PFSK-1 (cell line): ENCODE data around the gene TMEM171.

Experiments
- FOXP2 ChIP-seq: optimal IDR thresholded peaks from 2 replicates; pipeline ENCODE3; 2011; ENCODE audit warnings: borderline replicate concordance, control low read depth, inconsistent platforms; ENCODE audit not compliant: insufficient read depth; ENCODE audit errors: extremely low read length, extremely low read depth
- POLR2AphosphoS5 ChIP-seq: IDR thresholded peaks from 2 replicates; pipeline ENCODE4 v1.6.1; 2012; ENCODE audit warnings: low read depth, mild to moderate bottlenecking, control low read depth, low read length, moderate library complexity
- SIN3A ChIP-seq: IDR thresholded peaks from 2 replicates; pipeline ENCODE4 v1.6.1; 2012; ENCODE audit warnings: mild to moderate bottlenecking, low read length, moderate library complexity, borderline replicate concordance; ENCODE audit not compliant: insufficient read depth
- TAF1 ChIP-seq: IDR thresholded peaks from 2 replicates; pipeline ENCODE4 v1.6.1; 2012; ENCODE audit warnings: low read length, control low read depth, borderline replicate concordance; ENCODE audit not compliant: insufficient read depth
- TF ChIP-seq, protein P1 (sequence below), 2 experiments: IDR thresholded peaks; 2 replicates each; pipeline versions ENCODE4 v1.6.1 to v1.8.0; 2011 to 2012; ENCODE audit warnings: low read depth in 2 of 2, low read length in 2 of 2, control low read depth in 1 of 2, inconsistent platforms in 1 of 2, mild to moderate bottlenecking in 1 of 2, moderate library complexity in 1 of 2; ENCODE audit not compliant: insufficient read depth in 1 of 2

The TMEM171 gene

DNA sequence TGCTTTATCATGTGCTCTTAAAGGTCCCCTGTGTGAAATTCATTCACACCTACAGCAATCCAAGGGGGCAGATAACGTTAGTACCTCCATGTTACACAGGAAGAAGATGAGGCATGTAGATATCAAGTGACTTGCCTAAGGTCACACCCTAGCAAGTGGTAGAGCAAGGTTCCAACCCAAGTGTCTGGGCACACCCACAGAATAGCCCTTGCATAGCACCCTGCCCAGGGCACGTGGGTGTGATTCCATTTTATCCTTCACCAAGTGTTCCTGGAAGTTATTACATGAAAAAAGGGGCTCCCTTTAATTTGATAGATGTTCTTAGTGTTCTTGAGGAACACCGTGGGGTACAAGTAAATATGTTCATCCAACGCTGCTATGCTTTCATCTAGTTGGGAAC is 4.9 kb downstream of the TMEM171 start:
- TF ChIP-seq POLR2AphosphoS5 (no peak), SIN3A (no peak), TAF1 (no peak), FOXP2 (no peak)
- TF ChIP-seq, protein P1, sequence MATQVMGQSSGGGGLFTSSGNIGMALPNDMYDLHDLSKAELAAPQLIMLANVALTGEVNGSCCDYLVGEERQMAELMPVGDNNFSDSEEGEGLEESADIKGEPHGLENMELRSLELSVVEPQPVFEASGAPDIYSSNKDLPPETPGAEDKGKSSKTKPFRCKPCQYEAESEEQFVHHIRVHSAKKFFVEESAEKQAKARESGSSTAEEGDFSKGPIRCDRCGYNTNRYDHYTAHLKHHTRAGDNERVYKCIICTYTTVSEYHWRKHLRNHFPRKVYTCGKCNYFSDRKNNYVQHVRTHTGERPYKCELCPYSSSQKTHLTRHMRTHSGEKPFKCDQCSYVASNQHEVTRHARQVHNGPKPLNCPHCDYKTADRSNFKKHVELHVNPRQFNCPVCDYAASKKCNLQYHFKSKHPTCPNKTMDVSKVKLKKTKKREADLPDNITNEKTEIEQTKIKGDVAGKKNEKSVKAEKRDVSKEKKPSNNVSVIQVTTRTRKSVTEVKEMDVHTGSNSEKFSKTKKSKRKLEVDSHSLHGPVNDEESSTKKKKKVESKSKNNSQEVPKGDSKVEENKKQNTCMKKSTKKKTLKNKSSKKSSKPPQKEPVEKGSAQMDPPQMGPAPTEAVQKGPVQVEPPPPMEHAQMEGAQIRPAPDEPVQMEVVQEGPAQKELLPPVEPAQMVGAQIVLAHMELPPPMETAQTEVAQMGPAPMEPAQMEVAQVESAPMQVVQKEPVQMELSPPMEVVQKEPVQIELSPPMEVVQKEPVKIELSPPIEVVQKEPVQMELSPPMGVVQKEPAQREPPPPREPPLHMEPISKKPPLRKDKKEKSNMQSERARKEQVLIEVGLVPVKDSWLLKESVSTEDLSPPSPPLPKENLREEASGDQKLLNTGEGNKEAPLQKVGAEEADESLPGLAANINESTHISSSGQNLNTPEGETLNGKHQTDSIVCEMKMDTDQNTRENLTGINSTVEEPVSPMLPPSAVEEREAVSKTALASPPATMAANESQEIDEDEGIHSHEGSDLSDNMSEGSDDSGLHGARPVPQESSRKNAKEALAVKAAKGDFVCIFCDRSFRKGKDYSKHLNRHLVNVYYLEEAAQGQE (IDR thresholded peaks at IDR 0.05; ENCODE audit: insufficient read depth in 1 of 2, low read depth in 2 of 2, low read length in 2 of 2), result no peak

DNA sequence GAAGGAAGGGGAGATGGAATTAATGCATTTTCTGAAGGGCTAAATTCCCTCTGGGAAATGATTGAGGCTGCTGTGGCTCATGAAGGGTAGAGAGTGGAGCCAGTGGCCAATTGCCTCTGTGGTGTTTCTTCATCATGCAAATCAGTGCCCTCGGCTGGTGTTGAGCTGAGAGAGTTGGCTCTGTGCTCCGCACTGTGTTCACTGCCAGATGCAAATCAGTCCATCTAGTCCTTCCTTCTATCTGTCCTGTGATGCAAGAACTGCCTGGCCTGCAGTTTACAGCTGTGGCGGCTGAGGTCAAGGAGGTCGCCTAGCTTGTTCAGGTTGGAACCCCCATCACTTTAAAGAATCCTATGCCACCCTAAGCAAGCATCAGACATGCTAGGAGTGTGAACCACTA is 6.0 kb downstream of the TMEM171 start:
- no peak for TF ChIP-seq TAF1
- TF ChIP-seq, protein P1 (IDR thresholded peaks at IDR 0.05; ENCODE audit: insufficient read depth in 1 of 2, low read depth in 2 of 2, low read length in 2 of 2), result no peak
- TF ChIP-seq SIN3A, result no peak
- no peak for TF ChIP-seq FOXP2
- TF ChIP-seq POLR2AphosphoS5, result no peak

DNA sequence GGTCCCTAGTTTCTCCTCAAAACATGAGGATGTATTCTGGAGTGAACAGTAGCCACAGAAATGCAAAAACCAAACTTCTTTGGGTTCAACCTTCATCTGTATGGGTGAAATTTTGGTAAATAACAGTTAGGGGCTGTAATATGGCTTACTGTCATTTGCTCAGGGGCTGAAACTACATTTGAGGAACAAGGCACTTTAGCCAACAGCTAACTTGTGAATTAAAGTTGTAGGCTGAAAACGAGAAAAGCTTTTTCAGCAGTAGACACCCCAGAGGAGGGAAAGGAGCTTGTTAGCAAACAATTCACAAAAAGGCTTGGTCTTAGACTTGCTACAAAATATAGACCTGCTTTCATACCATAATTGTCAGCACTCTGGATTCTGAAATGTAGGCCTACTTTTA is 6.6 kb downstream of the TMEM171 start:
- TF ChIP-seq, protein P1 (IDR thresholded peaks at IDR 0.05; ENCODE audit: insufficient read depth in 1 of 2, low read depth in 2 of 2, low read length in 2 of 2), result no peak
- TF ChIP-seq TAF1 (no peak), POLR2AphosphoS5 (no peak), SIN3A (no peak), FOXP2 (no peak)

DNA sequence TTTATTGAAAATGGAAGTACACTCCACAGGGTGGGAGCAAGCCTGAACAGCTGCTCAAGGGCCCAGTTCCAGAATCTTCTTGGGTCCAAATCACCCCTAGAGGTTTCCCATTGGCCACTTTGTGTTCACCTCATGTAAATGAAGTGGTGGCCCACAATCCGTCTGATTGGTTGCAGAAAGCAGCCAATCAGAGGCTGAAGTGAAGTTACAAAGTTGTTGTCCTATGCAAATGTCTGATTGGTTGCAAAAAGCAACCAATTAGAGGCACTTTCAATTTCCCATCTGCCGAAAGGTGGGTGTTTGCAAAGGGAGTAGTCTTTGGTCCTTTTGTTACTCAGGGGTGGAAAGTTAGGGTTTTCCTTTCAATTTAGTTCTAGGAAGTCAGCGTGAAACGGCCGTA is 8.8 kb downstream of the TMEM171 start:
- TF ChIP-seq SIN3A, result no peak
- TF ChIP-seq, protein P1 (IDR thresholded peaks at IDR 0.05; ENCODE audit: insufficient read depth in 1 of 2, low read depth in 2 of 2, low read length in 2 of 2), result no peak
- TF ChIP-seq TAF1, result no peak
- no peak for TF ChIP-seq POLR2AphosphoS5
- TF ChIP-seq FOXP2, result no peak

DNA sequence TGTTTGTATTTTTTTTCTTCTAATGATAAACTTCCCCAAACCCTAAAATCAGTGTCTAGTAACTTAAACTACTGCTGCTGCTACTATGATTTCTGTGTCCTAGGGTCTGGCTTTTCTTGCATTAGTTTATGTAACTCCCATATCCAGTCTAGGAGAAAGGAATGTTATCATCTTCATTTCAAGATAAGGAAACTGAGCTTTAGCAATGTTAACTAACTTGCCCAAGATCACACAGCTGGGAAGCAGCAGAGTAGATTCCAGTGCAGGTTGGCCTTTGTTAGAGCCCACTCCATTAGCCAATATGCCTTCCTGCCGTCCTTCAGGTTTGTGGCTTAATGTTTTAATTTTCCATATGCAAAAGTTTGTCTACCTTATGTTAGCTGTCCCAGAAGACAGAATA is 10.4 kb downstream of the TMEM171 start:
- TF ChIP-seq POLR2AphosphoS5 (no peak), FOXP2 (no peak), TAF1 (no peak), SIN3A (no peak)
- TF ChIP-seq, protein P1 (IDR thresholded peaks at IDR 0.05; ENCODE audit: insufficient read depth in 1 of 2, low read depth in 2 of 2, low read length in 2 of 2), result no peak
